Kasumi-1 (cell line): ENCODE measurements around the gene NRSN2.
"Not testable (repeated sequence)": the region's sequence is repeated elsewhere in the genome, so short reads cannot be mapped to it uniquely, and the experiment has no call there.

Experiments
- DNase-seq, 2 experiments: peaks; one replicate each; lab custom pipeline; 2025; lab: John Stamatoyannopoulos, UW

Gene NRSN2

DNA sequence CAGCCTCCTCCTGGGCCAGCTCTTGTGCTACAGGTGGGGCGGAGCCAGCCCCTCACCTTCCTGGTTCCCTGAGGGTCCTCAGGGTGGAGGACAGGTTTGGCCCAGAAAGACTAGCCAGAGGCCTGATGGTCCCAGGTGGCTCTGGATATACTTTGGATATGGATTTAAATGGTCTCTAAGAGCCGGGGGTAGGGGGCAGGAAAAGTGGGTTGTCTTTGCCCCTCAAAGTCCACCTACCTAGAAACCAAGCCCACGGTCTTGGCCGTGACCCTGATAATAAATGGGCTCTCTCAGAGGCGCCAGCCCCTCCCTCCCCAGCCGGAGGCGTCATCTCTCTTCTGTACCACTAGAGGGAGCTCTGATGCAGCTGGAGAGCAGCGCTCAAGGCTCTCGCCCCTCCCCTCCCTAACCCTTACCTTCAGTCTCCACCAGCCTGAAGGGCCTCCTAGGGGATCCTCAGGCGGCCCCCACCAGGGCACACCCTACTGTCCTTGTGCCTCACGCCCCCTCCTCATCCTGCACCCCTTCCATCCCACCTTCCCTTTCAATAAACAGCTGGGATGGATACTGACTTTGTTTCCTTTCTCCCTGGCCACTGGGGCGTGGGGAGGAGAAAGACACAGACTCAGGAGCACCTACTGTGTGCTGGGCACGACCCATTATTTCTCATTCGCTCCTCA lies 7.5 kb downstream of the NRSN2 start:
- peak; percentile 74 to 86 for DNase-seq

DNA sequence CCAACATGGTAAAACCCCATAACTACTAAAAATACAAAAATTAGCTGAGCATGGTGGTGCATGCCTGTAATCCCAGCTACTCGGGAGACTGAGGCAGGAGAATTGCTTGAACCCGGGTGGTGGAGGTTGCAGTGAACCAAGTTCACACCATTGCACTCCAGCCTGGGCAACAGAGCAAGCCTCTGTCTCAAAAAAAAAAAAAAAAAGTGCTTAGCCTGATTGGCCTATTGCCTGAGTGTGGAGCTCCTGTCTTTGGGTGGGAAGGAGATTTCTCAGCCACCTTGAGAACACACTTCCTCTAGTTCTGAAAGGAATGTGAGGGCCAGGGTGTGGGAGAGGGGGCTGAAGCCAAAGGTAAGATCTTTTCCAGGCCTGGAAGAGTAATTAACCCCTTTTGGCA lies 9.2 kb downstream of the NRSN2 start:
- DNase-seq = not testable (repeated sequence)

DNA sequence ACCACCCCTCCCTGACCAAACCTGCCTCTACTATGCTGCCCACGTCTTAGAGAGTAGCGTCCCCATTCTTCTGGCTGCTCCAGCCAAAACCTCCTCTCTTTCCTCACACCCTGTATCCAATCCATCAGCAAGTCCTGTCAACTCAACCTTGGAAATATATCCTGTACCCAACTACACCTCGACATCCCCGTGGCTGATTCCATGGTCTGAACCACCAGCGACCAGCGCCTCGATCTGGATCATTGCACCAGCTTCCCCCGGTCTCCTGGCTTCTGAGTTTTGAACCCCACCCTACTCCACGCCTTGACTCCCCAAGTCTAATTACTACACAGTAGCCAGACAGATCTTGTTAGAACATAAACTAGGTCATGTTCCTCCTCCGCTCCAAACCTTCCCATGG lies 9.8 kb downstream of the NRSN2 start:
- DNase-seq = no peak

DNA sequence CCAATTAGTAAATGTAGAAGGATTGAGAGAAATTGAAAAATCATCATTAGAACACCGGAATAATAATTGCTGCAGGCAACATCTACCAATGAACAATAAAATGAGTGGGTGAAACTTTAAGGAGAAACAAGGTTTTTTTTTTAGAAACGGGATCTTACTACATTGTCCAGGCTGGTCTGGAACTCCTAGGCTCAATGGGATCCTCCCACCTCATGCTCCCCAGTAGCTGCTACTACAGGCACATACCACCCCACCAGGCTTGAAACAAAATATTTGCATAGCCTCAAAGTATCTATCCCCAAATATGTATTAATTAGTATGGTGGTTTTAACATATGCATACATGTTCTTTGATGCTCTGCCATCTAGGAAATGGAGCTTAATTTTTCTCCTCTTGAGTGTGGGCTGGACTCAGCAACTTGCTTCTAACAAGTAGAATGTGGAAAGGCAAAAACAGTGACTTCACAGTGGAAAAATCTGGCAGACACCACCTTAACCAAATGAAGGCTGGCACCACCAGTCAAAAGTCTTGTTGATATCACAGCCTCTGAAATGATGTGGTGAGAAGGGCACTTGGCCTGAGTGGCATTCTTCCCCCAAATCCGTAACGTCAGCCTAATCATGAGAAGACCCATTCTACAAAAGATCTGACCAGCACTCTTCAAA lies 12.1 kb downstream of the NRSN2 start:
- DNase-seq = no peak

DNA sequence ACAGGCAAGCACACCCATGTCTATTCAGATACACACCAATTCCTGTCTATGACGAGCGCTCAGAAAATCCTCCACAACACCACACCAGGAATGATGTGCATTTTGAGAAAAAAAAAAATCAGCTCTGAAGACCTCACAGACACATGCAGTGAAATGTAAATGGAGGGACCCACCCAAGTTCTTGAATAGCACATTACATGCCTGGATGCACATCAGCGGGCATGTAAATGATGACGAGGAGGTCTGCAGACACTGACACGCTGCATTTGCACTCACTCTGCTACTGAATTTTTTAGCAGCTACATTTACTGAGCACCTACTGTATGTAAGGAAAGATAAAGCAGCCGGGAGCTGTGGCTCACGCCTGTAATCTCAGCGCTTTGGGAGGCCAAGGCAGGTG lies 14.7 kb downstream of the NRSN2 start:
- no peak for DNase-seq

DNA sequence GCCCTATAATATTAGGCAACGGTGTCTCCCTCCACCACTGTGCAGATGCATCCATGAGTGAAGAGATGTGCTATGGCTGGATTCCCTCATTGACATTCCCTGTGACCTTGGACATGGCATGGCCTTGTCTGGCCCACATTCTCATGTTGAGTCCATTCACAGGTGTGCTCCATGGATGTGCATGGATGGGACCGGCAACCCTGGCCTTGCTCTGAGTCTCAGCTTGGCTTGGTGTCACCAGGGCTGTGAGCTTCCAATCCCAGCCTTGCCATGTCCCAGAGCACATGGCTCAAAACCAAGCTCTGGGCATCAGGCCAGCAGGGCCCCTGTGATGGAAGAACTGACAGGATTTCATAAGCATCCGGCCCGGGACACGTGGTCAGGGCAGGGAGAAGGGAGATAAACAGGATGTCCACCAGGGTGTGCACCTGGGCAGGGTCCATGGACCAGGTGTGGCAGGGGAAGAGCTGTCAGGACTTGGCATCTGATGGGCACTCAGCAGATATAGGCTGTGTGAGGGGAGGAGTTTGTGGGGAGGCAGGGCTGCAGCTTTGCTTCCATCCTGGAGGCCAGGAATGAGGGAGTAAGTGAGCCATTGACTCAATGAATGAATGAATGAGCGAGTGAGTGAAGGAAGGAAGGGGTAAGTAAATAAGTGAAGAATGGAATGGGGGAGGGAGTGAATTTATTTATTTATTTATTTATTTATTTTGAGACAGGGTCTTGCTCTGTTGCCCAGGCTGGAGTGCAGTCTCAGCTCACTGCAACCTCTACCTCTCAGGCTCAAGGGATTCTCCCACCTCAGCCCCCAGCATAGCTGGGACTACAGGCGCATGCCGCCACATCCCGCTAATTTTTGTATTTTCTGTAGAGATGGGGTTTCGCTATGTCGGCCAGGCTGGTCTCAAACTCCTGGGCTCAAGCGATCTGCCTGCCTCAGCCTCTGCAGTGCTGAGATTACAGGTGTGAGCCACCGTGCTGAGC lies 15.7 kb downstream of the NRSN2 start:
- DNase-seq = peak; percentile 72

DNA sequence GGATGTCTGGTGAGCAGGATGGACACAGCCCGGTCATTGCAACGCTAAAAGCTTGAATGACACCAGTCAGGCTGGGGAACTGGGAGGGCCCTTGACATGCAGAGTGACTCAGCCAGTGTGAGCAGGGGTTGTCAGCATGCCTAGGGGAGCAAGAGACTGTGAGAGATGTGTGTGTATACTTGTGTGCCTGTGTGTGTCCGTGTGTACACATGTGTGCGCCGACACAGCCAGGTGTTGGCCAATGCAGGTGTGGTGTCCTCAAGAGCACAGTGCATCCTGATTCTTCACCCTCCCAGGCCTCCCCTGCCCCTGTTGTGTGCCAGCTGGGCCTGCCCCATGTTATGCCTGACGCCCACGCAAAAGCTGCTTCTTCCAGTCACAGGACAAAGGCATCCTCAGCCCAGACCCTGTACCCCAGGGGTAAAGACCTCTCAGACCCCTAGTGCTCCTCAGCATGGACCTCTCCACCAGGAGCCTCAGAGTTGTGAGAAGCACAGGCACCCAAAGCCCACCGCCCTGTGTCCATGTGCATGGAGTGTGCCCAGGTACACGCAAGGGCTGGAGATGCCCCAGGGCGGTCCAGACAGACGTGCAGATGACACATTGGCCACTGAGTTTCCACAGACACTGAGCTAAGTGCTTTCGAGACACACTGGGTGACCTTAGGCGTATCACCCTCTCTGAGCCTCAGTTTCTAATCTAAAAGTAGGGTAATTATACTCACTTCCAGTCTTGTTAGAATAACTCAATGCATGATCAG lies 16.6 kb downstream of the NRSN2 start:
- no peak for DNase-seq

DNA sequence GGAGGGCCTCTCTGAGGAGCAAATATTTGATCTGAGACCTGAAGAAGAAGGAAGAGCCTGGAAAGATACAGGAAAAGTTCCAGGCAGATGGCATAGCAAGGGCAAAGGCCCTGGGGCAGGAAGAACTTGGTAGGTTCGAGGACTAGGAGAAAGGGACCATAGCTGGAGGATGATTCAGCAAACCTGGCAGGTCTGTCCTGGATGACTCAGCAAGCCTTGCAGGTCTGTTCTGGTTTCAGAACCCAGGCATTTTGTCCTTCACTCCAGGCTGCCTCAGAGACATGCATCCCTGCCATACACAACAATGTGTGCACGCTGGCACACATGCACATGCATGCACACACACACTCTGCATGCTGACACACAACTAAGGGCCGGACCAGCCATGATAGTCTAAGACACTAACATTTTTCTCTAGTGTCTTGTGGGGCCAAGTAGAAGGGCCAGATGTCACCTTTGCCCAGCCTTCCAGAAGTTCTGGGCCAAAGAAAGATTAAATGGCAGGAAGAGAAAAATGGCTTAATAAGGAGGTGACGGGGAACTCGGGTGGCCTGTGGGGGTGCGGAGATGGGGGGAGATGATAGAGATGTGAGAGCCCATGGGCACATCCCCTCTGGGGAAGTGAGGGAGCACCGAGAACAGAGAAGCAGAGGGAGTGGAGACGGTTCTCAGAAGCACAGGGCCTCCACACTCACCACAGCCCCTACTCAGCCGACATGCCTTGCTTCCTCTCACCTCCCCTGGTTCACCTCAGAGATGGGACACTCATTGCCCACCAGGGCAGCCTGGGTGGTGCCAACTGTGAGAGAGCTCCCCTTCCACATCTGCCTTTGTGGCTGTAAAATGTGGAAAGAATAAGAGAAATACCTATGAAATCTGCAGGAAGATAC lies 18.2 kb downstream of the NRSN2 start:
- DNase-seq = peak; percentile 6 to 9

DNA sequence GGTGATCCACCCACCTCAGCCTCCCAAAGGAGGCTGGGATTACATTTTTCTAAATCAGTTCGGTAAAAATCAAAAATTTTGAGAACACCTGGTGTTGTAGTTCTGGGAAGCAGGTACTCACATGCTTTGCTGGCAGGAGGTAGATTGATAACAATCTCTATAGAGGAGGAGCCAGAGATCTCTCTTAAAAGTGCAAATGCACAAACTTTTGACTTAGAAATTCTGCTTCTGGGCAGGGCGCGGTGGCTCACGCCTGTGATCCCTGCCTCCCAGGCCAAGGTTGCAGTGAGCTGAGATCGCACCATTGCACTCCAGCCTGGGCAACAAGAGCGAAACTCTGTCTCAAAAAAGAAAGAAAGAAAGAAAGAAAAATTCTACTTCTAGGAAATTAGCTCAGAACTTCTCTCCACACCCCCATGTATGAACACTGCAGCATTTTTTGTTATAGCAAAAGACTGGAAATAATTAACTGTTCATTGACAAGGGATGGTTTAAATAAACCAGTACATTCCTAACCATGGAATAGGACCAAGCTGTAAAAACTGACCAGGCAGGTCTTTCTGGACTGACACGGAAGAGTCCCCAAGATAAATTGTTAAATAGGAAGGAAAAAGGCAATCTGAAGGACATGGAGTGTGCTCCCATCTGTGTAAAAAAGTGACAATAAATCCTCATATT lies 19.3 kb downstream of the NRSN2 start:
- DNase-seq = no peak

DNA sequence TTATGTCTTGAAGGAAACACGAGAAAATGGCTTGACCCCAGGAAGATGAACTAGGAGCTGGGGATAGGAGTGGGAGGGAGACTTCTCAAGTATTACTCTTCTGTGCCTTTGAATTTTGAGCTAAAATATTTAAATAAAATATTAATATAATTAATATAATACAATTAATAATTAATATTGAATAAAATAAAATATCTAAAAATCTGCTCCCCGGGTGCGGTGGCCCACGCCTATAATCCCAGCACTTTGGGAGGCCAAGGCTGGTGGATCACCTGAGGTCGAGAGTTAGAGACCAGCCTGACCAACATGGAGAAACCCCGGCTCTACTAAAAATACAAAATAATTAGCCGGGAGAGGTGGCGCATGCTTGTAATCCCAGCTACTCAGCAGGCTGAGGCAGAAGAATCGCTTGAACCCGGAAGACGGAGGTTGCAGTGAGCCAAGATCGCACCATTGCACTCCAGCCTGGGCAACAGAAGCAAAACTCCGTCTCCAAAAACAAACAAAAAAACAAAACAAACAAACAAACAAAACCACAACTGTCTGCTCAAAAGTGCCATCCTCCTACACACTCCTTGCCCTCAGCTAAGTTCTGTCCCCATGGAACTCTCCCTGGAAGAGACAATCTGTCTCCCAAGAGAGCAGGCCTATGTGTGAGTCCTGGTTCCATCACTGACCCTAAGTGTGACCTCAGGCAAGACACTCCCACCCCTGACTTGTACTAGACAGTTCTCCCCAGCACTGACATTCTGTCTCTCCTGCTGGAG lies 20.0 kb downstream of the NRSN2 start:
- no peak for DNase-seq

DNA sequence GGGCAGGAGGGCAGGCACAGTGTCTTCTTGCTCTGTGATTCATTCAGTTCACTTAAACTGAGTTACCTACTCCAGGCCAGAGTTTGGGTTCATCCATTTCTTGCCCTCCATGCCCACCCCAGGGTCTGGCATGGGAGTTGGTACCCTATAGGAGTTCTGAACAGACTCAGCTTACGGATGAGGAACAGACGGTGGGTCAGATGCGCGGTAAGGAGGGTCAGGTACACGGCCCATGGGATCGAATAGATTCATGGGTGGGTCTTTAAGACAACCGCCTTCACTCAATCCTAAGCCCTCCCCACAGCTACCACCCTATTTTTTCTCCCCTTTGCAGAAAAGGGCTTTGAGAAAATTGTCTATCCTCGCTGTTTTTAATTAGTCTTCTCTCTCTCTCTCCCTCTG lies 20.6 kb downstream of the NRSN2 start:
- no peak for DNase-seq

DNA sequence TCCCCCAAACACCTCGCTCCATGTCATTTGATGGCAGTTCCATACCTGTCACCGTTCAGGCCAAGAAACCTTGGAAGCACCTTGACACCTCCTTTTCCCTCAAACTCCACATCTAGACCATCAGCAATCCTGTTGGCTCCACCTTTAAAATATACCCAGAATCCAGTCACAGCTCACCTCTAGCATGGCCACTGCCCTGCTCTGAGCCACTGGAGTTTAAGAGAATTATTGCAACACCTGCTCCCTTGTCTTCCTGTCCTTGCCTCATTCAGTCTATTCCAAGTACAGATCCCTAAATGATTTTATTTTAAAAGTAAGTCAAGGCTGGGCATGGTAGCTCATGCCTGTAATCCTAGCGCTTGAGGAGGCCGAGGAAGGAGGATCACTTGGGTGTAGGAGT lies 22.0 kb downstream of the NRSN2 start:
- DNase-seq = no peak

DNA sequence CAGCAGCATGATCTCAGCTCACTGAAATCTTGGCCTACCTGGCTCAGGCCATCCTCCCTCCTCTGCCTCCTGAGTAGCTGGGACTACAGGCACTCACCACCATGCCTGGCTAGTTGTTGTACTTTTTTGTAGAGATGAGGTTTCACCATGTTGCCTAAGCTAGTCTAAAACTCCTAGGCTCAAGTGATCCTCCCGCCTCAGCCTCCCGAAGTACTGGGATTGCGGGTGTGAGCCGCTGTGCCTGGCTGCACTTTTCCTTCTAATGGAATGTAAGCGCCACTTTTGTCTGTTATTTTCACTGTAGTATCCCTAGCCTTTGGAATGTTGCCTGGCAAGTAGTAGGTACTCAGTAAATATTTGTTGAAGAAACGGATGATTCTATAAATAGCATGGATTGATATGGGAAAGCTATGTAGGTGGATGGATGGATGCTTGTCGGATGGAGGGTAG lies 23.3 kb downstream of the NRSN2 start:
- DNase-seq = no peak

DNA sequence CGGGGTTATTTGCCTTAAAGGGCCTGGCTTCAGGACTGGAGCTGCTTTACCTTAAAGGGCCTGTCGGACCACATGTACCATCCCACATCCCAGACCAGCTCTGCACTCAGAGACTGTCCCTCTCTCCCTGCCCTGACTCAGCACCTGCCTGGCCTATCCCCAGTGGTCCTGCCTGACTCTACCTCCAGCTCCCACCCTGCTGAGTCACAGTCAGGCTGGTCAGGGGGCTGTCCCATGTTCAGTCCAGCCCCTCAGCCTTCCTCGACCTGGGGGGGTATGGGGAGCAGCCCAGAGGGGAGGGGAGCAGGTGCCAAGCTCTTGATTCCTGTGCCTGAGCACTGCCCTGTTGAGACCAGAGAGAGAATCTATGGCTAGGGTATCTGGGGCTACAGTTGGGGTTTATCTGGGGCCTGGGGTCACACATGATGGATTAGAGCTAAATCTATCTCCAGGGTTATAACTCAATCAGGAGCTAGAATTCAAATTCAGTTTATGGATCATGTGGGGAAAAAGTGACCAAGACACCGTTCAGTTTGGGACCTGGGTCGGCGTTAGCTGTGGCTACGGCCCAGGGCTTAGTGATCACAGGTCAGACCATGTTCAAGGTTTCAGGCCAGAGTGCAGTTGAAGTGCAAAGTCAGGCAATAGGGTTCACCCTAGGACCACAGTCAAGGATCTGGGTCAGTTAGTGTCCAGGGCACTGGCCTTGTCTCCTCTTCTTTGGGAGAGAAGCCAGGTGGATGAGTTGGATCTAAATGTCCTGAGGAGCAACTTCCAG lies 24.3 kb downstream of the NRSN2 start:
- DNase-seq = no peak

DNA sequence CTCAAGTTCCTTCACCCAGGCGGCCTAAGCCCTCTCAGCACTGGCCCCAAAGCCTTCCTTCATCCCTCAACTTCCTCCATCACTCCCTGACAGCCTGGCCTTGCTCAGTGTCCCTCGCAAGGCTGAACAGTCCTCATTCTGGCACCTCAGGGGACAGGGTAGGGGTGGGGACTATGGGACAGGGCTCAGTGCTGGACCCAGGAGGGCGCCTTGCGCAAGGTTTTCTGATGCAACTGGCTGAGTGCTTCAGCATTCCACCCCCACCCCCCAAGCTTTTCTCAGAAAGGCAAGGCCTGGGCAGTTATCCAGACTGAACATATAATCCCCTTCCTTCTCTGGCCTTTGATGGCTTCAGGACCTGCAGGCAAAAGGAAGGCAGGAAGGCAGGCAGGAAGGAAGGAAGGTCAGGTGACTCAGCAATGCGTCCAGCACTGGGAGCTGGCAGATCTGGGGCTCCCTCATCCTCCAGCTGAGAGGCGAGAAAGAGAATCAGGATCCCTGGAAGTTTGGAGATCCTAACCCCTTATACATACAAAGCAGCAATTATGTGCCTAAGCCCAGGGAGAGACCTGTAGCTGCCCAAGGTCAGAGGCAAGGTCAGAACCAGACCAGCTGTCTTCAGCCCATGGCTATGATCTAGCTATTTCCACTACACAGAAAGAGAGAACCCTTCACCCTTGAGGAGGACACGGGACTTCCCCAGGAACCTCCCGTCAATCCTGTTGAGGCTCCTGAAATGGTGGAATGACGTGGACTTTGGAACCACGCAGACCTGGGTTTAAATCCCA lies 25.0 kb downstream of the NRSN2 start:
- peak; percentile 55 to 73 for DNase-seq

DNA sequence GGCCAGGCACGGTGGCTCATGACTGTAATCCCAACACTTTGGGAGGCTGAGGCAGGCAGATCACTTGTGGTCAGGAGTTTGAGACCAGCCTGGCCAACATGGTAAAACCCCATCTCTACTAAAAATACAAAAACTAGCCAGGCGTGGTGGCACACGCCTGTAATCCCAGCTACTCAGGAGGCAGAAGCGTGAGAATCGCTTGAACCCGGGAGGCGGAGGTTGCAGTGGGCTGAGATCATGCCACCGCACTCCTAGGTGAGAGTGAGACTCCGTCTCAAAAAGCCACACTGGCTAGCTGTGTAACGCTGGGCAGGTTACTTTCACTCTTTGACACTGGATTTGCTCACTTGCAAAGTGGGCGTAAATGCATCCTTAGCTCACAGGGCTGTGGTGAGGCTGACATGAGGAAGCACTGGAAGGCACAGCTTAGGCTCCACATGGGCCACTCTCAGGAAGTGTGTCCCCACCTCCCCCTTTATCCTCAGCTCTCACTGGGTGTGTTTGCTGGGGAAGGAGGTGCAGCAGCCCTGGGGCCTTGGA lies 25.7 kb downstream of the NRSN2 start:
- peak; percentile 73 to 83 for DNase-seq

DNA sequence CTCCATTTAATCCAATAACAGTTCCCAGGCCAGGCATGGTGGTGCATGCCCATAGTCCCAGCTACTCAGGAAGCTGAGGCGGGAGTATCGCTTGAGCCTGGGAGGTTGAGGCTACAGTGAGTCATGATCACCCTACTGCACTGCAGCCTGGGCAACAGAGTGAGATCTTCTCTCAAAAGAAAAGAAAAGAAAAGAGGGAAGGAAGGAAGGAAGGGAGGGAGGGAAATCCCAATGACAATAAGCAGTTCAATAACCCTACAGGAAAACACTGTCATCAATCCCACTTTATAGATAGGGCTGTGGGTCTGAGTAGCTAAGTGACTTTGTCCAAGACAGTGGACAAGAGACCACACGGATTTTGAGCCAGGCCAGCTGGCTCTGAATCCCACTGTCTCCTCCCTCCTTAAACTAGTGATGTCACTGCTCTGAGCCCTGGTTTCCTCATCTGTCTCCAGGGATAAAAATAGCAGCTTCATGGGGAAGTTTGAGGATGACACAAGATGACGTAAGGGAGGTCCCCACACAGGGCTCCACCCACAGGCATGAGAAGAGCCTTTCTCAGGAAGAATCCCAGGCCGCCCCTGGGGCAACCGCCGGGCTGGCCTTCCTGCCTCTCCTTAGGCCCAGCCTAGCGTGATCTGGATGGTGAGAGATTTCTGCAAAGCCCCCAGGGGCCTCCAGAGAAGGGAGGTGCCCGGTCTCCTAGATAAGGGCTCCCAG lies 26.4 kb downstream of the NRSN2 start:
- DNase-seq = peak; percentile 80 to 85
